Measurements from ENCODE around the gene GRID2.
"Not testable (repeated sequence)": the region's sequence is repeated elsewhere in the genome, so short reads cannot be mapped to it uniquely, and the experiment has no call there.

The GRID2 gene

GRCh38 chr4:93346840-93347239, 1043.1 kb downstream of the GRID2 start:
- DNase-seq = no peak

- no peak for DNase-seq
Observed at GRCh38 chr4:93348896-93349295, 1045.1 kb downstream of the GRID2 start.

- DNase-seq = no peak
Observed at GRCh38 chr4:93351846-93352245, 1048.1 kb downstream of the GRID2 start.

- DNase-seq = no peak
Observed at GRCh38 chr4:93355411-93355810, 1051.6 kb downstream of the GRID2 start.

- no peak for DNase-seq
Observed at GRCh38 chr4:93359586-93359985, 1055.8 kb downstream of the GRID2 start.

- DNase-seq = not testable (repeated sequence)
Observed at GRCh38 chr4:93366169-93366755, 1062.5 kb downstream of the GRID2 start.

- DNase-seq = no peak
Observed at GRCh38 chr4:93368968-93369367, 1065.2 kb downstream of the GRID2 start.

- no peak for DNase-seq
Observed at GRCh38 chr4:93370256-93370655, 1066.5 kb downstream of the GRID2 start.

- no peak for DNase-seq
Observed at GRCh38 chr4:93373893-93374860, 1070.4 kb downstream of the GRID2 start.

- no peak for DNase-seq
Observed at GRCh38 chr4:93384241-93384640, 1080.5 kb downstream of the GRID2 start.

GRCh38 chr4:93384887-93385286, 1081.1 kb downstream of the GRID2 start:
- no peak for DNase-seq

GRCh38 chr4:93394545-93395081, 1090.8 kb downstream of the GRID2 start:
- DNase-seq = no peak

GRCh38 chr4:93396272-93396671, 1092.5 kb downstream of the GRID2 start:
- DNase-seq = no peak

GRCh38 chr4:93403571-93403970, 1099.8 kb downstream of the GRID2 start:
- no peak for DNase-seq

GRCh38 chr4:93407493-93408275, 1103.9 kb downstream of the GRID2 start:
- no peak for DNase-seq

GRCh38 chr4:93409035-93409434, 1105.3 kb downstream of the GRID2 start:
- DNase-seq = peak; percentile 18 to 38

- DNase-seq = no peak
Observed at GRCh38 chr4:93414041-93414550, 1110.3 kb downstream of the GRID2 start.

GRCh38 chr4:93416344-93417128, 1112.8 kb downstream of the GRID2 start:
- no peak for DNase-seq

GRCh38 chr4:93431371-93431770, 1127.6 kb downstream of the GRID2 start:
- DNase-seq = no peak

- DNase-seq = no peak
Observed at GRCh38 chr4:93433840-93434239, 1130.1 kb downstream of the GRID2 start.

GRCh38 chr4:93436000-93436626, 1132.3 kb downstream of the GRID2 start:
- DNase-seq = no peak

GRCh38 chr4:93437991-93438390, 1134.2 kb downstream of the GRID2 start:
- DNase-seq = no peak

Measured in Kasumi-1 (cell line).